Right lobe of liver (tissue), 6 donors: ENCODE results near the gene MSMB. TPM values are rescaled to one million over a fixed set of nuclear protein-coding genes. Genes with fewer than 3 reads are reported as not detected.
"Not testable (repeated sequence)": the region's sequence is repeated elsewhere in the genome, so short reads cannot be mapped to it uniquely, and the experiment has no call there.

Experiments used
- ATAC-seq, 4 donors: fragments of 200-7000 bp; cut with Tn5 transposase; one replicate each; pipeline ENCODE4 v1.9.1; 2020; ENCODE audit warnings: mild to moderate bottlenecking in 4 of 4, moderate library complexity in 4 of 4
- DNase-seq, 3 donors: peaks; one replicate each; pipeline ENCODE4 v3.0.0-alpha.2; 2020
- H3K27ac ChIP-seq, 3 donors: fragments of 200-600 bp; one replicate each; pipeline ENCODE4 v1.8.0; 2022
- H3K27me3 ChIP-seq, 2 donors: fragments of 200-600 bp; one replicate each; pipeline ENCODE4 v1.8.0; 2022
- H3K36me3 ChIP-seq, 4 donors: fragments of 200-600 bp; sonication (generic) in 1 of 4; one replicate each; pipeline versions ENCODE4 v1.5.1 to v1.8.0; 2017 to 2022; ENCODE audit warnings: control low read depth in 1 of 4
- H3K4me1 ChIP-seq, 4 donors: fragments of 200-600 bp; sonication (generic) in 1 of 4; one replicate each; pipeline versions ENCODE4 v1.5.1 to v1.8.0; 2017 to 2022; ENCODE audit warnings: control low read depth in 1 of 4
- H3K4me3 ChIP-seq, 3 donors: fragments of 200-600 bp; one replicate each; pipeline ENCODE4 v1.8.0; 2022
- H3K9me3 ChIP-seq, 4 donors: fragments of 200-600 bp; sonication (generic) in 1 of 4; one replicate each; pipeline versions ENCODE4 v1.5.1 to v1.8.0; 2017 to 2022; ENCODE audit warnings: control low read depth in 1 of 4
- WGBS: methylation state at CpG from one replicate; pipeline ENCODE4 v1.1.6; 2018; ENCODE audit warnings: low coverage, low lambda C conversion rate; ENCODE audit not compliant: insufficient coverage; ENCODE audit errors: missing lambda C conversion rate; 5-methylcytosine and 5-hydroxymethylcytosine counted together
- intact Hi-C, 2 donors: fragments of 100-400 bp; cut with DNase I; formaldehyde crosslinking; loops; one replicate each; pipeline versions ENCODE4 v1.11.2 to v1.14.1; 2022
- small RNA-seq, 2 experiments: library from RNA; depleted of rRNA; stranded (forward); fragments of <200 nt; gene quantifications; one replicate each; pipeline ENCODE3, GENCODE V24; 2016
- total RNA-seq, 6 experiments: library from RNA; depleted of rRNA in 2 of 6; stranded (reverse); fragments of >200 nt in 2 of 6; fragmentation: NEBNext Ultra II Directional in 3 of 6; extraction: Animal tissue kit (Norgen Biotek cat#: 25700) in 3 of 6; gene quantifications; one replicate each; pipeline versions ENCODE4 v1.1.0 to v1.2.4, GENCODE V29; 2016 to 2023
- TF ChIP-seq, protein P1 (sequence below), 4 donors: fragments of 200-600 bp in 3 of 4; fragments of 450-650 bp in 1 of 4; IDR thresholded peaks; one replicate each; pipeline versions ENCODE4 v1.5.1 to v1.8.0; 2016 to 2022; ENCODE audit warnings: antibody characterized with exemption in 4 of 4, mild to moderate bottlenecking in 2 of 4
- donor health status: DM: no; HTN: yes; CAD: no.
- donor health status: DM: no; HTN: no; CAD: no.
- donor health status: DM: no; HTN: no; CAD: no.
- donor health status: DM: no; HTN: yes; CAD: no.
- donor health status: DM: no; HTN: yes; CAD: no.

Gene MSMB
- total RNA-seq, 6 experiments from 2014 or later, result 0.84 TPM; not detected in 5

DNA sequence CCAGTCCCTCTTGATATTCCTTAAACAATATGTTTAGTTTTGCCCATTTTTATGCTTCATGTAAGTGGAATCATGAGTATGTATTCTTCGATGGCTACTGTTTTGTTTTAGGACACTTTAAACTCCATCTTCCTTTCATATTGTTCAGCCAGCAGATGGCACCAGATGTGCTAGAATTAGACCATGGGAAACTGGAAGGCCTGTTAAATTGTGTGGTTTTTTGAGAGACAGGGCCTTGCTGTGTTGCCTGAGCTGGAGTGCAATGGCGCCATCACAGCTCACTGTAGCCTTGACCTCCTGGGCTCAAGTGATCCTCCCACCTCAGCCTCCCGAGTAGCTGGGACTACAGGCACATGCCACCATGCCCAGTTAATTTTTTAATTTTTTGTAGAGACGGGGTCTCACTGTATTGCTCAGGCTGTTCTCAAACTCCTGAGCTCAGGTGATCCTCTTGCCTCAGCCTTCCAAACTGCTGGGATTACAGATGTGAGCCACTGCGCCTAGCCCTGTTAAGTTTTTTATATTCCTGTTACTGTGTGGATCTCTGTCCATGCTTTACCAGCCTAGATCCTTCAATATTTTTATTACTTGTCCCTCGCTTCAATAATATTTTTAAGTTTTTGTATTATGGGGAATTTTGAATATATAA lies 62.4 kb downstream of the MSMB start:
- H3K27me3 ChIP-seq, H3K36me3 ChIP-seq, H3K4me3 ChIP-seq, intact Hi-C loops, H3K27ac ChIP-seq, H3K9me3 ChIP-seq: not testable (repeated sequence)
- TF ChIP-seq, protein P1, sequence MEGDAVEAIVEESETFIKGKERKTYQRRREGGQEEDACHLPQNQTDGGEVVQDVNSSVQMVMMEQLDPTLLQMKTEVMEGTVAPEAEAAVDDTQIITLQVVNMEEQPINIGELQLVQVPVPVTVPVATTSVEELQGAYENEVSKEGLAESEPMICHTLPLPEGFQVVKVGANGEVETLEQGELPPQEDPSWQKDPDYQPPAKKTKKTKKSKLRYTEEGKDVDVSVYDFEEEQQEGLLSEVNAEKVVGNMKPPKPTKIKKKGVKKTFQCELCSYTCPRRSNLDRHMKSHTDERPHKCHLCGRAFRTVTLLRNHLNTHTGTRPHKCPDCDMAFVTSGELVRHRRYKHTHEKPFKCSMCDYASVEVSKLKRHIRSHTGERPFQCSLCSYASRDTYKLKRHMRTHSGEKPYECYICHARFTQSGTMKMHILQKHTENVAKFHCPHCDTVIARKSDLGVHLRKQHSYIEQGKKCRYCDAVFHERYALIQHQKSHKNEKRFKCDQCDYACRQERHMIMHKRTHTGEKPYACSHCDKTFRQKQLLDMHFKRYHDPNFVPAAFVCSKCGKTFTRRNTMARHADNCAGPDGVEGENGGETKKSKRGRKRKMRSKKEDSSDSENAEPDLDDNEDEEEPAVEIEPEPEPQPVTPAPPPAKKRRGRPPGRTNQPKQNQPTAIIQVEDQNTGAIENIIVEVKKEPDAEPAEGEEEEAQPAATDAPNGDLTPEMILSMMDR (IDR thresholded peaks at IDR 0.05), result peak; percentile 40 to 63 (median 48)
- 78% methylated on average over 4 of the region's 6 CpGs for WGBS
- peaks cover 0 to 13% (median 6%) of the 10 kb centered on the region in 4 donors for H3K4me1 ChIP-seq
- peak; percentile 92 to 93 (median 92) for ATAC-seq
- DNase-seq, result peak in 2 of 3 donors; percentile 26 to 61

Small RNA genes within 50 kb of the gene (small RNA-seq; reads per million reads assigned to genes)
- gene SNORA74C-1, result 0 reads per million in 2 experiments

Other genes starting within 250 kb of the MSMB start
- 10 to 100 TPM in 2 of 6 experiments, 1 to 10 TPM in 4; 4.8 to 13.8 (median 7.5) TPM for gene AGAP4, start 198.8 kb downstream of the MSMB start, total RNA-seq
- 10 to 100 TPM; 22.2 to 65.7 (median 30.3) TPM for gene TIMM23, start 73.8 kb downstream of the MSMB start, total RNA-seq
- gene NCOA4, start 15.6 kb downstream of the MSMB start, total RNA-seq, result 100 to 1,000 TPM; 130 to 224 (median 201) TPM
- gene ANTXRL, start 240.7 kb upstream of the MSMB start, total RNA-seq, result not detected